ENCODE results near the gene HASPIN.

The HASPIN gene

GRCh38 chr17:3739422-3740124, 15.9 kb downstream of the HASPIN start:
- DNase-seq = no peak

GRCh38 chr17:3740611-3741073, 16.9 kb downstream of the HASPIN start:
- no peak for DNase-seq

- no peak for DNase-seq
Measured at GRCh38 chr17:3744014-3744413, 20.3 kb downstream of the HASPIN start.

GRCh38 chr17:3745071-3745470, 21.4 kb downstream of the HASPIN start:
- DNase-seq = no peak

- DNase-seq = no peak
Measured at GRCh38 chr17:3747805-3748204, 24.1 kb downstream of the HASPIN start.

GRCh38 chr17:3748576-3748975, 24.9 kb downstream of the HASPIN start:
- no peak for DNase-seq

DNA sequence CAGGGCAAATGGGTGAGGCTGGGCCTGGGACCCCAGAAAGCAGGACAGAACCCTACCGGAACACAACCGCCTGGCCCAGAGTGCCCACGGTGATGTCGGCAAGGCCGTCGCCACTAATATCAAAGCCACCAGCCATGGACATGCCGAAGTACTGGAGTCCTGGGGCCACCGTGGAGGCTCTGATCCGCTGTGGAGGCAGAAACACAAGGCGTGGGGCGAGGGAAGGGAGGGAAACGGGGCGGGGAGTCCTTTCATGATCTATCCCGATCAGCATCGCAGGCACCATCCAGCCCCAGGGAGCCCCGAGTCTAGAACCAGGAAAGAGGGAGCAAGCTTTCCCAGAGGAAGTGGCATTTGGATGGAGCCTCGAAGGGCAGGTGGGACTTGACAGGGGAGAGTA, 26.6 kb downstream of the HASPIN start:
- no peak for DNase-seq

GRCh38 chr17:3750926-3751325, 27.2 kb downstream of the HASPIN start:
- no peak for DNase-seq

GRCh38 chr17:3751836-3752235, 28.1 kb downstream of the HASPIN start:
- DNase-seq = no peak

- DNase-seq = no peak
Measured at GRCh38 chr17:3753624-3754023, 29.9 kb downstream of the HASPIN start.

DNA sequence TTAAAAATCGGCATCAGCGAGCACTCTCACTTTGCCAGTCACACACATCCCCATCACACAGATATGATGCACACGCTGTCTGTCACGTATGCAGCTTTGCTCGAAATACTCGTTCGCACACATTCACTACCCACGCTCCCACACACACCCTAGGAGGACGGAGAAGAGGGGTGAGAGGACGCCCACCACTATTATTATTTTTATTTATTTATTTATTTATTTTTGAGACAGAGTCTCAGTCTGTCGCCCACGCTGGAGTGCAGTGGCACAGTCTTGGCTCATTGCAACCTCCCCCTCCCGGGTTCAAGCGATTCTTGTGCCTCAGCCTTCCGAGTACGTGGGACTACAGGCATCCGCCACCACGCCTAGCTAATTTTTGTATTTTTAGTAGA, 30.4 kb downstream of the HASPIN start:
- no peak for DNase-seq

DNA sequence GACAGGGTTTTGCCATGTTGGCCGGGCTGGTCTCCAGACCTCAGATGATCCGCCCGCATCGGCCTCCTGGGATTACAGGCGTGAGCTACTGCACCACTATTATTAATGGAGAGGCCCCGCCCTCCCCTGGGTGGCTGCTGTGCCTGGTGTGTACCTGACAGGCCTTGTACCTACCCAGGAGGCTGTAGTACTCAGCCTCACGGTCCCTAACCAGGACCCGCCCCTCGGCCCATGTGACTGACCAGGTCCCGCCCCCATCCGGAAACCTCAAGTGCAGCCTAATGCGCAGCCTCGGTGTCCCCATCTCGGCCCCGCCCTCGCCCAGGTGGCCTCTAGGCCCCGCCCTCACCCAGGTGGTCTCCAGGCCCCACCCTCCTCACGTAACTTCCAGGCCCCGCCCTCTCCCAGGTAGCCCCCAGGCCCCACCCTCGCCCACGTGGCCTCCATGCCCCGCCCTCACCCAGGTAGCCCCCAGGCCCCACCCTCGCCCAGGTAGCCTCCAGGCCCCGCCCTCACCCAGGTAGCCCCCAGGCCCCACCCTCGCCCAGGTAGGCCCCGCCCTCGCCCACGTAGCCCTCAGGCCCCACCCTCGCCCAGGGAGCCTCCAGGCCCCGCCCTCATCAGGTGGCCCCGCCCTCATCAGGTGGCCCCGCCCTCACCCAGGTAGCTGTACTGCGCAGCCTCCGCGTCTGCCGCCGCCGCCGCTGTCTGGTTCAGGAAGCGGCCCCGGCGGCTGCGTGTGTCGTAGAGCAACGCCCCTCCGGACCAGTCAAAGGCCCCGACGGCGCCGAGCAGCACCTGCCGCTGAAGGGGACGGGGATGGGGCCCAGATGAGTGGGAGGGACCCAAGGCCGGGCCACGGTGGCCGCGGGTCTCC, 31.0 kb downstream of the HASPIN start:
- peak; percentile 91 for DNase-seq

DNA sequence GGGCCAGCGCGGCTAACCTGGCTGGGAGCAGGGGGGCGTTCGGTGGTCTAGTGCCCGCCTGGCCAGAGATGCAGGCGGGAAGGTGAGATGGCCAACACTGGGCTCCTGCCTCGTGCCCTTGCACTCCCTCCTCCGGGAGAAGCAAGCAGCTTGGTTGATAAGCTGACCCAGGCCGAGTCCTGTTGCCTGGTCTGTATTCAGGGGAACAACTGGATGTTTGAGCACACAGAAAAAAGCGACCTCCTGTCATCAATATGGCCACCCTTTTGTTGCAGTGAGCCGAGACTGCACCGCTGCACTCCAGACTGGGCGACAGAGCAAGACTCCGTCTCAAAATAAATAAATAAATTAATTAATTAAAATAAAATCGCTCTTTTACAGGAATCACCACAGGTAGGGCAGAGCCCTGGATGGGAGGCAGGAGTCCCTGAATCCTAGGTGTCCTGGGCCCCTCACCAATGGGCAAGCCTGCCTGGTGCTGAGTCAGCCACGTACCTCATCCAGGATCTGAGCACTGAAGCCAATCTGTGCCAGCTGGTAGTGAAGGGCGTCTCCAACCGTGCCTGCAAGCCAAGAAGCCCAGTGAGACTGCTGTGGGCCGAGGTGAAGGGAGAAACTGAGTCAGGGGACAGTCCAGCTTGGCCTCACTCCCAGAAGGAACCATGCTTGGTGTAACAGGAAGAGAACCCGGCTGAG, 31.8 kb downstream of the HASPIN start:
- DNase-seq = no peak

- no peak for DNase-seq
Measured at GRCh38 chr17:3759597-3760216, 36.0 kb downstream of the HASPIN start.

- DNase-seq = no peak
Measured at GRCh38 chr17:3761036-3761917, 37.6 kb downstream of the HASPIN start.

DNA sequence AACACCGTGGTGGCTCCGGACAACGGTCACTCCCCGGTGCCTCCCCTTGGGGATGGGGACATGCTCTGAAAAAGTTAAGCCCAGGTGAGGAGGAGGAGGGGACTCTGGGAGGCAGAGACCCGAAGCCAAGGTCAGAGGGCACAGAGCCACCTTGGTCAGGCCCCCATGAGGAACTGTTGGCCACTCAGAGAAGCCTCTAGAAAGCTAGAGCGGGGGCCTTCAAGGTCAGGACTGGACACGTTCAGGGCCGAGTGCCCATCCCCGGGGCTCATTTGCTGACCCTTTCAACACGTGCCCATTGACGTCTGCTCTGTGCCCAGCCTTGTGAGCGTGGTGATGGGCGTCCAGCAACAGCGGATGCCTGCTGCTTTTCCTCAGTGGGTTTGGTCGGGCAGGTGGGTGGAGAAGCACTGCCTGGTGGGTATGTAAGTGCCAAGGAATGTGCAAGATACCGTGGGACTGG, 38.2 kb downstream of the HASPIN start:
- DNase-seq = no peak

GRCh38 chr17:3762922-3763776, 39.4 kb downstream of the HASPIN start:
- no peak for DNase-seq

DNA sequence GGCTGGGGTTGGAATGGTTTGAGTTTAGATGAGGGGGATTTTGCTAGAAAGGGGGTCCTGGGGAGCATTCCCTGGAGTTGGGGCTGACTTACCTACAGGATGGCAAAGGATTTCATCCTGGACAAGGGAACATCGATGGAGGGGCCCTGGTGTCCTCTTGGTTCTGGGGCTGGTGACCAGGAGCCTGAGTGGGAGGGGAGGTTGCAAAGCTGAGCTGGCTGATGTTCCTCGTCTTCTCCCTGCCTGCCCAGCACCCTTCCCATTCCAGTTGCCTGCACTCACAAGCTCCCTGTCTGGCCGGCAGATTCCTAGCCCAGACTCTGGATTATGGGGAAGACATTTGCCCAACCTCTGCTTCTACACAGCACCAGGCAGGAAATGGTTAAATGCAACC, 40.1 kb downstream of the HASPIN start:
- DNase-seq = no peak

DNA sequence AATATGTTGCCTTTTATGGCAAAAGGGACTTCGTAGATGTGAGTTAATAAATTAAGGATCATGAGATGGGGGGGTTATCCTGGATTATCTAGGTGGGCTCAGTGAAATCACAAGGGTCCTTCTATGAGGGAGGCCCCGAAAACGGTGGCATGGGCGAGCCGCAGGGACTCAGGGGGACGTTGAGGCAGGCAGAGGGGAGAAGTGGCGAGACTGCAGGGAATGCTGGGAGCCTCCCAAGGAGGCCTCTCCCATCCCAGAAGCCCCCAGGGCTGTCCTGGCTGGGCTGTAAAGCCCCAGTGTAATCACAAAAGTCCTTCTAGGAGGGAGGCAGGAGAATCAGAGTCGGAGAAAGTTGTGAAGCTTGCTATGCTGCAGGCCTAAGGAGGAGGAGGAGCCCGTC, 42.3 kb downstream of the HASPIN start:
- DNase-seq = no peak

DNA sequence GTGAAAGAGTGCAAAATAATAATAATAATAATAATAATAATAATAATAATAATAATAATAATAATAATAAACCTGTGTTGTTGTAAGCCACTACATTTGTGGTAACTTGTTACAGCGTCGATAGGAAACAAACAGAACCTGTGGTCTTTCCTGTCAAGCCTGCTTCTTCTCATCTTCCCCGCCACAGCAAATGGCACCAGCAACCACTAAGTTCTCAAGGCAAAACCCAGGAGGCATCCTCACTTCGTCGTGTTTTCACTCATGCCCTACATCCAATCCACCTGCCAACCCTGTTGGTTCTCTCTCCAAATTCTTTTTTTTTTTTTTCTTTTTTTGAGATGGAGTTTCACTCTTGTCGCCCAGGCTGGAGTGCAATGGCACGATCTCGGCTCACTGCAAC, 43.1 kb downstream of the HASPIN start:
- no peak for DNase-seq

GRCh38 chr17:3768341-3768740, 44.6 kb downstream of the HASPIN start:
- no peak for DNase-seq

Data from NCI-H2029 (cell line).